NCI-H2107 treated with DMSO at 0.1 percent for 48 hours (cell line): ENCODE data around the gene SULT1C3.

Experiments used
- DNase-seq: peaks from one replicate; lab custom pipeline; 2025; ENCODE audit not compliant: unreplicated experiment; lab: John Stamatoyannopoulos, UW

The SULT1C3 gene

DNA sequence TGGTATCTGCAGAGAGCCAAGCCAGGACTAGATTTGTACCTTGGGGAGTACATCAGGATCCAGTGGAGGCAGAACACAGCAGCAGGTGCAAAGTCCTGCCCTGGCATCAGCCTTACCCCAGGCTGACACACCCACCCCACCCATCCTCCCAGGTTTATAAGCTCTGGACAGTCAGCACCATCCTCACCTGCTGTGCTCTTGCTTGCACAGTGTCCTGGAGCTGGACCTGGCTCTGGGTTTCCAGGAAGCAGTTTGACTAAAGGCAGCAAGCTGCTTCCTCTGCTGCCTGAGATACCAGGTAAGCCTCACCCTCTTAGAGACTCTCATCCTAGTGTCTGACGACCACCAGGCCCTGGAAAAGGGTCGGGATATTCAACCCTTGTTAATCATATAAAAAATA, at the start of gene SULT1C3:
SULT1C3 (plus strand) TSS at position 183 of the 400 bp plus-strand sequence. CDS start 7,227 bp downstream, outside the sequence.
- no peak for DNase-seq

DNA sequence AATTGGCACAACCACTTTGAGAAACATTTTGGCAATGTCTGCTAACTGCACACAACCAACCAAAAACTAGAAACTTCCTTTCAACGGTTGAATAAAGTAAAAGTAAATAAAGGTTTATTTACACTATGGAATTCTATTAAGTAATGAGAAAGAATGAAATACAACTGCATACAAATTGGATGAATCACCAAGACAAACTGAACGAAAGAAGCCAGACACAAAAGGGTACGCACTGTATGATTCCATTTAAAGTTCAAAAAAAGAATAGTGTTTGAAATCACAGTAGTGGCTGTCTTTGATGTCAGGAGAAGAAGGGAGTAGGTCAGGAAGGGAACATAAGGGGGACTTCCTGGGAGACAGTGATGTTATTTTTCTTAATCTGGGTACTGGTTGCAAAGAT, 46.5 kb upstream of the SULT1C3 start:
- no peak for DNase-seq

DNA sequence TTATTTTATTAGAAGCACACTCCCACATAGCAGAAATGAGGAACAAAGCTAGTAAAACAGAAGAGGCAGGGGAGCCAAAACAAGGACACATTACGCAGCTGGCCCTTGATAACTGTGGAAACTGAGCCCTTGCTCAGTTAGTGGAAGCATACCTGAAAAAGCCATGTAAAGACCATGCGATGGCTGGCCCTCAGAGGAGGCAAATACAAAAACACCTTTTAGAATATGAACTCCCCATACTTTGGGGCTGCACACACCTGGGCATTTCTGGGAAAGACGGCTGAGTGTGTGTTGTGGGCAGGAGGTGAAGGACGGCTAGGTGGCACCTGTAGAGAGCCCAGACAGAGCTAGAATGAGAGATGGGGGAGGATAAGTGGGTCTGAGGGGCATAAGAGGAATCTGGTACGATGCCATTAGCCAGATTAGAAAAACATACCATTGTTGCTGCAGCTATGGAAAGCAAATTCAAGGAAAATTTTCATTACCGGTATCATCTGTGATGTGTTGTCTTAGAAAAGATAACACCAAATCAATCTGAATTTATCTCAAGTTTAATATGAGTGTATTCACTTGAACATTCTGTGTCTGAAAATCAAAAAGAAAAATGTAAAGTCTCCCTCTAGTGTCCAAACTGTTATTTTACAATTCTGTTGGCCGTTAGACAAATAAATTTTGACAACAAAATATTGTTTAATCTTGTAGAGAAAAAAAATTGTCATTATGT, 45.2 kb upstream of the SULT1C3 start:
- no peak for DNase-seq

DNA sequence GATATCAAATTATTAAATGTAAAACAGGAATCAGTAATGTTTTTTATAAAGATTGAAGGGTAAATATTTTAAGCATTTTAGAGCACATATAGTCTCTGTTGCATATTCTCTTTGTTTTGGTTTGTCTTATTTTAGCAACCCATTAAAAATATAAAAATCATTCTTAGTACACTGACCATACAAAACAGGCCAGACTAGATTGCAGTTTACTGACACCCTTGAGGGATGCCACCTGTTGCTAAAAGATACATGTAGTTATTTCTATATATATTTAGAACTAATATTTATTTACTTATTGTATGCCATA, 44.7 kb upstream of the SULT1C3 start:
- no peak for DNase-seq

DNA sequence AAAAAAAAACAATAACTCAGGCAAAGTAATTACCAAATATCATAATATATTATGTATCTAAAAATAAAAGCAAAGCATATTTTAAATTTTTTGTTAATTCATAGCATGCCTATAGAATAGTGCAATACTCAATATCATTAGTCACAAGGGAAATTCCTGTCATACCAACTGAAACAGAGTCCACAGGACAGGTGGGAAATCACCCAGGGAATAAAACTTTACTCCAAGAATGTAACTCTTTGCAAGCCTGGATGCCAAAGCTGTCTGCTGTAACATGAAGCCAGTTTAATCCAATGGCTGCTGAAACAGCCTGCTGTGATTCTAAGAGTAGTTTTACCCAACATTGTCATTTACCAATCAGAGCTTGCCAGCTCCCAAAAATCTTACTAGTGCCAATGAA, 40.0 kb upstream of the SULT1C3 start:
- DNase-seq, result no peak

DNA sequence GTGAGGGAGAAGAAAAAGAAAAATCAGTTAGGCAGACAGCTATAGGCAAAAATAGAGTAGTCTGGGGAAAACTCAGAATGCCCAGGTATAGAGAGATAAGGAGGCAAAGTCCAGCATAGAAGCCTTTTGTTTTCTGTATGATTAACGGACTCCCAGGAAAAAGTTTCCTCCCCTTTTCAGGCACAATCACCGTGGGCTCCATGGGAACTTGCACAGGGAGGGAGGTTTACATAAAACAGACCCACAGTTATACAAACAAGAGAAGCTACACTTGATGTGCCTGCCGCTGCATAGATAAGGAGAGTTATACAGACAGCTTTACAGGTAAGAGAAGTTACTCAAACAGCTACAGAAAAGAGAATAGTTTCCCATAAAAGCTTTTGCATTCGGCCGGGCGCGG, 39.2 kb upstream of the SULT1C3 start:
- no peak for DNase-seq

DNA sequence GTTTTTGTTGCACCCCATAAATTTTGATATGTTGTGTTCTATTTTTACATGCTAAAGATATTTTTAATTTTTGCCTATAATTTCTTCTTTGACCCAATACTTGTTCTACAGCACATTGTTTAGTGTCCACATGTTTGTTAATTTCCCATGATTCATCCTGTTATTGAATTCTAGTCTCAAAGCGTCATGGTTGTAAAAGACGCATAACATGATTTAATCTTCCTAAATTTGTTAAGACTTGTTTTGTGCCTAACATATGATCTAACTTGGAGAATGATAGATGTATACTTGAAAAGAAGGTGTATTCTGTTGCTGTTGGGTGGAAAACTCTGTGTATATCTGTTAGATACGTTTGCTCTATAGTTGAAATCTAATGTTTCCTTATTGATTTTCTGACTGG, 27.1 kb upstream of the SULT1C3 start:
- DNase-seq, result no peak

DNA sequence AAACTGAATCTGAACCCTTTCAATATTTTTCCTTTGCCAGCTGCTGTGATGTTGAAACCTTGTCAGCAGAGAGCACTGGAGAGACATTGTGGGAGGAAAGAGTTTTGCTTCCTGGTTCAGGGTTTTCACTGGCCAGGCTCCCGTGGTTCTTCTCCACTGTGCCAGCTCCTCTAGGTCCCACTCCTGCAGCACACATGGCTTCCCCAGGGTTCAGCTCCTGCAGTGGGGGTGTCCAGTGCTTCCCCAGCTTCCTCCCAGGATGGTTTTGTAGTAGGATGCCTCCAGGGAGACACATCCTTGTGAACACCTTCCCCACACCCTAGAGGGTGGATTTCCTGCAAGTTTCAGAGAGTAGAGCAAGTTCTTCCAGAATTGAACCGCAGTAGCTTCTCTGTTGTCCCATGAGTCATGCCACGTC, 24.0 kb upstream of the SULT1C3 start:
- DNase-seq, result no peak

DNA sequence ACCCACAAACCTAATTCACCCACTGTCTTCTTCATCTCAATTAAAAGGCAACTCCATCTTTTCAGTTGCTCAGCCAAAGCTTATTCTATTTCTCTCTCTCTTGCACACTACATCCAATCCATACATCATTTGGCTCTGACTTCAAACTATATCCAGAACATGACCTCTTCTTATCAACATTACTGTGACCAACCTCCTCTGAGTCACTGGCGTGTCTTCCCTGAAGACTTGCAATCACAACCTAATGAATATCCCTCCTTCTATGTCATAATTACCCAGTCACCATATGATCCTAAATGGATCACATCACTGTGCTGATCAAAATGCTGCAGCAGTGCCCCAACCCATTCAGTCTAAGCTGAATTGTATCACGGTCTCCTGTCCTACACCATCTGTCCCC, 22.6 kb upstream of the SULT1C3 start:
- no peak for DNase-seq

DNA sequence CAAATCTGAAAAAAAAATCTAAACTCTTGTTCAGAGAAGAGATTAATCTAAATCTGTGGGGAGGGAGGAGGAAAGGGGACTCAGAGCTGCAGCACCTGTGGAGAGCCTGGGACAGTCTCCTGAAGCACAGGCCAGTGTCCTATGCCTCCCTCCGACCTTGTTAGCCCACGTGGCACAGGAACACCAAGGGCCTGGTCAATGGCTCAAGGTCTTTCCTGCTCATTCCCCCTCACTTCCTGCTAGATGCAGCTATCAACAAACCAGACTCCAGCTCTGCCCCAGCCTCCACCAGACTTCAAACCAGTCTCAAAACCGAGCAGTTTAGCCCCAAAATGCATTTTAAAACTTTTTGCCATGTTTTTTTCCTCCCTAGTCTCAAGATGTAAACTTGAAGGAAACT, 20.1 kb upstream of the SULT1C3 start:
- no peak for DNase-seq

DNA sequence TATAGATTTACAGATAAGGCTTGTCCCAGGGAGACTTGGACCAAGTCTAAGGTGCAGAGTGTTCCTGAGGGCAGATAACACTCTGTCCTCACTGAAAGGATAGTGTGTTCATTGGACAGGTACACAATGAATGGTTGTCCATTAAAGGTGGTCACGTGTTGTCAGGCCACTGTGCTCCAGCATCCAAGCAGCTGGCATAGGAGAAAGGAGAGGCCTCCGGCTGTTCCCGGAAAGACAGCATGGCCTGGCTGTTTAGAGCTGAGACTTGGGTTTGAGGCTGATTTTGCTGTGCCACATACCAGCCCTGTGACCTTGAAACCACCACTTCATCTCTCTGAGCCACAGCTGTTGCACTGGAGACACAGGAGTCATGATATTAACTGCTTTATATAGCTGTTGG, 19.6 kb upstream of the SULT1C3 start:
- DNase-seq, result no peak

DNA sequence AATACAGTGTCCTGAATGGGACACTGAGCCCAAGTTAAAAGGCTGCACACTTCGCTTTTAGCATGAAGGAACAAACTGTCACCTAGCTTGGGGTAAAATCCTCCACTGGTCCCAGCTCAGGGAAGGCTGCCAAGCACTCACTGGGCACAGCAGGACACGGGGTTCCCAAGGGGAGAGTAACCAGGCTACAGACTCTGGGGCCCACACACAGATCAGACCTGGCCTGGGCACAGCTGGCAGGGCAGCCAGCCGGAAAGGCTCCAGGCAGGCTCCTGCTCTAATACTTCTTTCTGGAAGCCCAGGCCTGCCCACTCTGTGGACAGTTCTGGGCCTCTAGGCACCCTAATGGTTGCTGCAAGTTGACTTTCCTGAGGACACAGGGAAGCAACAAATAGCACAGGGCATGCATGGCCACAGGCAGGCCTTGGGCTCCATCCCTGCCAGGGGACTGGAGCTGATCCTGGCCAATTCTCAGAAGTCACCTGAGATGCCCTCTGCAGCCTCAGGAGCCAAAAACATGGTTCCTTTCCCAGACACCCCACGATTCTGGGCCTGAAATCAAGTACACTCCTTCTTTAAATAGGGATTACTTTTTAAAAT, 18.7 kb upstream of the SULT1C3 start:
- no peak for DNase-seq

DNA sequence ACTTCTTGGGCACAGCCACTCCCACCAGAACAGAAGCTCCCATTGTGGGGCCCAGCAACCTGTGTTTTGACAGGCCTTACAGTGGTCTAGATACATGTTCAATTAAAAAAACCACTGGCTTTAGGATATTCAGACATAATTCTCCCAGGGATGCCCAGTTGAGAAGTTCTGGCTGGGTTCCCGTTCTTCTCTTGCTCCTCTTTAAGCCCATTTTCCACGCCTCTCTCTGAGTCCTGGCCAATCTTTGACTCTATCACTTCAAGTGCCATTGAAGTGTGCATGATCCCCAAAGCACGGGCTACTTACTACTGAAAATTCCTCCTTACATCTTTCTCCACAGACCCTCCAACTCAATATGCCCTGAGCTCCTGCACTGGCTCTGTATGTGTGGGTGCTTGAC, 17.5 kb upstream of the SULT1C3 start:
- no peak for DNase-seq

DNA sequence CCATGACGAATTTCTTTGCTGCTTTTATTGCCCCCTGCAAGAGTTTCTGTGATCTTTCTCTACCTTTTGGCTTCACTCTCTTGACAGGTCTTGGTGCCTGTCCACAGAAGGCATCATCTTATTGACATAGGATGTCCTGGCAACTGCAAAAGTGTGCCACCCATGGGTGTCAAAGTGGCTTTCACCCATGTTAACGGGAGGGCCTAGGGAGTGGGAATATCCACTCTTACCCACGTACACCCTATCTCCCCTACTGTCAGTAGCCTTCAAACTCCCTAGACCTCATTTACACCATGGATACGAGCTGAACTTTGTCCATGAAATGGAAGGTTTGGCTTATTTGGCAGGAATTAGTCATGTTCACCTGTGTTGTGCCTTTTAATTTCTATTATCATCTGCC, 16.2 kb upstream of the SULT1C3 start:
- no peak for DNase-seq

DNA sequence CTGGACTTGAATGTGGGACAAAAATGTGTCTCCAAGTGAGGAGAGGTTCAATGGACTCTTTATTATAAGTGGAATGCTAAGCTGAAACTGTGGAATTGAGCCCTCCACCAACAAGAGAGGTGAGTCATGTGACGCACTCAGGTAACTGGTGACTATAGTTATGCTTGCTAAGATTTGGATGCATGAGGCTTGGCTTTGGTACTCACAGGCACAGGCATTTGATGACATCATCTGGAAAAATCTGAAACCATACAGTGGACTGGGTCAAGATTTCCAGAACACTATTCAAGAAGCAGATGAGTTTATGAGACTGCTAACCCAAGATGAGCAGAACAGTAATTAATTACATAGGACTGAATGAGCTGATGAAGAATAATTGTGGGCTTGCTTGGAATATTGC, 15.7 kb upstream of the SULT1C3 start:
- no peak for DNase-seq

DNA sequence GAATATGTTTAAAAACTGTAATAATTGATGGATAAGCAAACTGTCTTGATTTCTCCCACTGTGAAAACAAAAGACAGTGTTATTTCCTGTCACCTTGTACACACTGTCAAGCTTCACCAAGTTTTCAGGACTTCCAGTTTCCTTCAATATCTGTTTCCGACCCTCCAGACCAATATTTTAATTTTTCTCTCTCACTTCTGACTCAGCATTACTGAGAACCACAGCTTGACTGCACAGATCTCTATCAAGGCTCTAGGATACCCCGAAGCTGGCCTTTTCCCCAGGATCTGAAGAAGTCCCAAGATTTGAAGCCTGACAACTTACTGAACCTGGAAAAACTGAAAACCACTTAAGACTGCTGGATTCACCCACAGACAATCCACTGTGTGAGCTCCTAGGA, 13.2 kb upstream of the SULT1C3 start:
- no peak for DNase-seq

DNA sequence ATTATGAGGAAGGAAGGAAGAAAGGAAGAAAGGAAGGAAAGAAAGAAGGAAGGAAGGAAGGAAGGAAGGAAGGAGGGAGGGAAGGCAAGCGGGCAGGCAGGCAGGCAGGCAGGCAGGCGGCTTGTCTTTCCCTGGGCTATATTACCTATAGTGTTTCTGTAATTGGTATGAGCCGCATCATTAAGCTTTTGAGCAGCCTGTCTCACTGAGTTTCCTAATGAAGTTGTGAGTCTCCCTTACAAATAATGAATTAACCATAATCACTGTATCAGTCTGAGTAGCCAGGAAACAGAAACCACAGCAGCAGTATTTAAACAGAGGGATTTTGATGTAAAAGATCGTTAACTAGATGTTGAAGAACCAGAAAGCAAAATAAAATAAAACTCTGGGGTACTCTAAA, 11.8 kb upstream of the SULT1C3 start:
- no peak for DNase-seq

DNA sequence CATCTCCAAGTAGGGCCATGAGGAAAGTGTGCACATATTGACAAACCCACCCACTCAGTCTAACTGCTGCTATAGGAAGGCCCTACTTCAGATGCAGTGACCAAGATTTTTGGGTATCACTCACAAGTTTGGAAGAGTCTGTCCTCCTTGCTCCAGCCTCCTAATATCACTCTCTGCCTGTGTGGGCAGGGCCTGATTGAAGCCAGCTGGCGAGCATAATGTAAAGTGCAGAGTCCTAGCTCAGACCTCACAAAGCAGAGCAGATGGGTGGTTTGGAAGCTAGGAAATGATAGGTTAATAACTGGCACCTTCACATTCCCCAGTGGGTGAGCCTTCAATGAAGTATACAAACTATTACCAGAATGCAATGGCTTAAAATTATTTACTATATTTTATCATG, 11.2 kb upstream of the SULT1C3 start:
- DNase-seq, result no peak

DNA sequence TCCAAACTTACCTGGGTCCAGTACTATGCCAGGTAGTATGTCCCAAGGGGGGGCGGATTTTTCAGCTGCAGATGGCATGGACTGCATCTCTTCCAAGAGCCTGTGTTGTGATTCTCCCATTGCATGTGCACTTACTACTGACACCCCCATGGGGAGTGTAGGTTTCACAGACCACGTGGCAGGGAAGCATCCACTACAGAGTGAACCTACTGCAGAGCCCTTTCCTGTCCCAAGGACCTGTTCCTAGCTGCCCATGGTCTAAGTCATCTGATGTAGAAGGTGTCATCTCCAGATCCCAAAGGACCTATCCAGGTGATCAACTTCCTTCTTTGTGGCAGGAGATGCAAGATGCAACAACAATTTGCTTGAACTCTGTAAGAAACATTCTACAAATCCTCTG, 9.9 kb upstream of the SULT1C3 start:
- DNase-seq, result no peak

DNA sequence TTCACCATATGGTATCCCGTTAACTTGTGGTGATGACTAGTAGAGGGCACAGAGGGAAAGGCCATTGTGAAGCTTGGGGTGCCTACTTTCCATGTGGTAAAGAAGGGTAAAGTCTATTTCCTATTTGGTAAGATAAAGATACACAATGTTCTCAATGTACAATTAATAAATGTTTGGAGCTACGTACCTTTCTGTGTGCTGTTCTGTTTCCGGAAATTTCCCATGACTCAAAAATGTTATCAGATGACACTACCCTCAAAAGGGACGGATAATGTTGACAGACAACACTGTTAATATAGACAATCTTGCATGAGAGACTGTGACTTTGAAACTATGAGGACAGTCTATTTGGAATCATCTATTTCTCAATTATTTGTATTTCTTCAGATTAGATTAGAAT, 4.2 kb upstream of the SULT1C3 start:
- DNase-seq, result no peak

DNA sequence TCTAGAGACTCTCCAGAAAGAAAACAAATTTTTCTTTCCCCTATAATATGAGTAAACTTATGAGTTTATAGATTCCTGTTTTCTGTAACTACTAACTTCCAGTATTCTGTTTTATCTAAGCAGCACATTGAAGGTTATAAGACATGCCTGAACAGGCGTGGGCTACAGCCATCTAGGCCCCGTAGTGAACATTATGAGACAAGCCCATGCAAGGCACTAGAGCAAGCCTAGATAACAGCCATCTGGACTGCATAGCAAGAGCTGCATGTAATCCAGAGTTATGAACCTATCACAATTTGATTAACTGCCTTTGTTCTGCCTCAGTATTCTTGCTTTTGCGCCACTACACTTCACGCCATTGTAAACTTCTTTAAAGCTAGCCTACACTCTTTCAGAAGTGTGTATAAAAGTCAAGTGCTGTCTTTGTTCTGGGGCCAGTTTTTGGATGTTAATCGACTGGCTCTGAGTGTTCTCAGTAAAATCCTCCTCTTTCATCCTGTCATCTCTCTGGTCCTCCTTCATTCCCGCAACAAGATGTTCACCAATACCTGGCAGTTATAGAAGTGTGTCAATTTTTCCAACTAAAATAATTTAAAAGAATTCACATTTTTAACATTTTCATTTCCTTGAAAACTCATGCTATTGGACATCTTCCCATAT, 3.0 kb upstream of the SULT1C3 start:
- DNase-seq, result no peak

DNA sequence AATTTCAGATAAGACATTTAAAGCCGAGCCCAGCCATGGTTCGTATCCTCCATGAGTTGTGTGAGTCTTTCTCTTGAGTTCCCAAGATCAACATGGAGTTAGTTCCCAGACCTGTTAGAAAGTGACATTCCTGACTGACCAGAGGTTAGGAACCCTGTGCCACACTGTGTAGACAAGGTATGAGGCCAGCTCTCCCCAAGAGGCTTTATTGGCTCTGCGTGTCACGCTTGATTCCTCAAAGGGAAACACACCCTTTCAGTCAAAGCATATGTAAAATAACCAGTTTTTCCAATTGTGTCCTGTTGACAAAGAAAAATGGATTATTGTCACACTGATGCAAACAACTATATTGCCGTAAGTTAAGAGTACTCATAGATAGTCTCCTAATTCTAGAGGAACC, 1.2 kb downstream of the SULT1C3 start:
- no peak for DNase-seq

DNA sequence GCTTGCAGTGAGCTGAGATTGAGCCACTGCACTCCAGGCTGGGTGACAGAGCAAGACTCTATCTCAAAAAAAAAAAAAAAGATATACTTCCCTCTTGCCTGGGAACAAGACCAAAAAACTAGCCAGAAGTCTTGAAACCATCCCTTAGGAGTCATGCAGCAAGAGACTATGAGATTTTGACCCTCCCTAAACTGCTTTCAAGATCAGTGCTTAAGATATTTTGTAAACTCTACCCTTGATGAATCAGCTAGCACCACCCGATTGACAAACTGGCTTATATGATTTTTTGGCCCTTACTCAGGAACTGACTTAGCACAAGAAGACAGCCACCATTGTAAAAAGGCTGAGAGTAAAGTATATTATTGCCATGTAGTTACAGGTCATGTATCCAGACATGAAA, 3.8 kb downstream of the SULT1C3 start:
- no peak for DNase-seq
